ENCODE data around the gene RBM18.

DNA sequence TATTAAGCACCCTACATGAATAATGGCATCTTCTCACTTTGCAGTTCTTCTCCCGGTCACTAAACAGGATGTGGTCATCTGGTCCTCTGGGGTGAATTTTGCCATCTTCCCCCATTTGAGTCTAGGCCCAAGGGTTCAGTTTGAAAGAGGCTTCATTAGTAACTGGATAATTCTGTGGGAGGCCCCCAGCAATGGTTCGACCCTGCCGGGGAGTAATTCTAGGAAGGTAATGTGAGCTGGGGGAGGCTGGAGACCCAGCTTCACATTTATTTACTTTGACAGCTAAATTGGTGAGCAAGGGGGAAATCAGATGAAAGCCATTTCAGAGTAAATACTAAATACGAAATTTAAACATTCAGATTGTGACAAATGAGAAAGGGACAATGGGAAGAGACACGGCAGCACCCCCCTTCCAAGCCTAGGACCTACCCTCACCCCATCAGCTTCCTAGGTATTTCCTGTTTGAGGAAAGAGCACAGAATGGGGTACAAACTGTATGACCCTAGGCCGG lies 31.8 kb downstream of the RBM18 start:
- no peak for TF ChIP-seq POLR2A (IDR thresholded peaks at IDR 0.05)
- TF ChIP-seq, protein P1, sequence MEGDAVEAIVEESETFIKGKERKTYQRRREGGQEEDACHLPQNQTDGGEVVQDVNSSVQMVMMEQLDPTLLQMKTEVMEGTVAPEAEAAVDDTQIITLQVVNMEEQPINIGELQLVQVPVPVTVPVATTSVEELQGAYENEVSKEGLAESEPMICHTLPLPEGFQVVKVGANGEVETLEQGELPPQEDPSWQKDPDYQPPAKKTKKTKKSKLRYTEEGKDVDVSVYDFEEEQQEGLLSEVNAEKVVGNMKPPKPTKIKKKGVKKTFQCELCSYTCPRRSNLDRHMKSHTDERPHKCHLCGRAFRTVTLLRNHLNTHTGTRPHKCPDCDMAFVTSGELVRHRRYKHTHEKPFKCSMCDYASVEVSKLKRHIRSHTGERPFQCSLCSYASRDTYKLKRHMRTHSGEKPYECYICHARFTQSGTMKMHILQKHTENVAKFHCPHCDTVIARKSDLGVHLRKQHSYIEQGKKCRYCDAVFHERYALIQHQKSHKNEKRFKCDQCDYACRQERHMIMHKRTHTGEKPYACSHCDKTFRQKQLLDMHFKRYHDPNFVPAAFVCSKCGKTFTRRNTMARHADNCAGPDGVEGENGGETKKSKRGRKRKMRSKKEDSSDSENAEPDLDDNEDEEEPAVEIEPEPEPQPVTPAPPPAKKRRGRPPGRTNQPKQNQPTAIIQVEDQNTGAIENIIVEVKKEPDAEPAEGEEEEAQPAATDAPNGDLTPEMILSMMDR (IDR thresholded peaks at IDR 0.05): no peak

Data from testis (tissue), 2 donors.